GM12878 (cell line): ENCODE data around the gene ATAD5.

Source experiments
- EZH2 ChIP-seq: IDR thresholded peaks from 2 replicates; pipeline ENCODE4 v1.6.1; 2012; ENCODE audit warnings: low read depth, mild to moderate bottlenecking, control low read depth, inconsistent platforms, low read length, borderline replicate concordance; ENCODE audit not compliant: control insufficient read depth
- FOXK2 ChIP-seq: fragments of 450-650 bp; IDR thresholded peaks from 2 replicates; pipeline ENCODE4 v1.6.1; 2017; ENCODE audit warnings: mild to moderate bottlenecking, moderate library complexity
- YY1 ChIP-seq: IDR thresholded peaks from 2 replicates; pipeline ENCODE4 v1.6.1; 2011; ENCODE audit warnings: low read depth, mild to moderate bottlenecking, low read length
- ZNF274 ChIP-seq: IDR thresholded peaks from one replicate; pipeline ENCODE4 v1.8.0; 2011; ENCODE audit not compliant: insufficient read length, insufficient read depth

GRCh38 chr17:30782206-30782605 lies 49.6 kb upstream of the ATAD5 start:
- TF ChIP-seq FOXK2 (no peak), ZNF274 (no peak), YY1 (no peak), EZH2 (no peak)
